GM13977 (cell line): ENCODE measurements around the gene DPM2.

Experiments used
- DNase-seq: peaks from one replicate; pipeline ENCODE4 v3.0.0; 2012; ENCODE audit warnings: low spot score
- in situ Hi-C: fragments of 300-500 bp; cut with MboI; formaldehyde crosslinking; loops from one replicate; pipeline ENCODE4 v1.12.0; 2022; ENCODE audit warnings: low sequenced_read_pairs, low pct_unique_long_range_greater_than_20kb, mixed read lengths, inconsistent platforms; ENCODE audit not compliant: unreplicated experiment
- TF ChIP-seq, protein P1 (sequence below): IDR thresholded peaks from 2 replicates; pipeline ENCODE4 v1.5.1; 2012; ENCODE audit warnings: mild to moderate bottlenecking, control low read depth; ENCODE audit not compliant: insufficient read depth; ENCODE audit errors: extremely low read depth, missing control alignments

Gene DPM2

DNA sequence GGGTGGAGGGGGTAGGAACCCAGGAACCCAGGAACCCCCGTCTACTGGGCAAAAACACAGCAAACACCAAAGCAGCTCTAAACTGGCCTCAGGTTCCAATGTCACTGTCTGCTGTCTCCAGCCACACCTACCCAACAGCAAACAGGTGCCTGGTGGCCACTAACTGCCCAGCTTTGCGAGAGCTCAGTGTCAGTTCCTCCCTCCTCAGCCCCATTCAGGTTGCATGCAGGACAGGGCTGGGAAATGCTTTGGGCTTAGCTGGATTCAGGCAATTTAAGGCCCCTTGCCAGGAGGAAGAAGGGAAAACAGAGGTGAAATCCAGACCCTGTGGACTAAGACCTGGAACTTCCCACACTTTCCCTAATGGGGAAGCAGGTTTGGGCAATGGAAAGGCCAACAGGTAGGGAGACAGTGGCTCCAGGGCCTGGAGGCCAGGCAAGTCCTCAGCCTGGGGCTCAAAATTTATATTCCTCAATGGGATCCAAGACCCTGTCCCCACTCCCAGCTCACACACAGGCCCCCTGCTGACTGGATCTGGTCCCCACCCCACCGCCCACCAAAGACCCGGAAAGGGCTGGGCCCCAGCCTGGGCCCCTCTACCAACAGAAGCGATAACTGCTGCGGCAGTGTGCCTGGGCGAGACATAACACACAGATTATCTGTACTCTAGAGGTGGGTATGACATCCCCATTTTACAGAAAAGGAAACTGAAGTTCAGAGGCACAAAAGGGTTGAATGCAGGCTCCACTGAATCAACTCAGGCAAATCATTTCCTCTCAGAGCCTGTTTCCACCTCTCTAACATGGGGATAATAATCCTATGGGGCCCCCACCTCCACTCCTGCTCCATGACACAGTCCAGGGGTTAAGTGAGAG lies 39.6 kb upstream of the DPM2 start:
- DNase-seq = peak; percentile 57
- TF ChIP-seq, protein P1, sequence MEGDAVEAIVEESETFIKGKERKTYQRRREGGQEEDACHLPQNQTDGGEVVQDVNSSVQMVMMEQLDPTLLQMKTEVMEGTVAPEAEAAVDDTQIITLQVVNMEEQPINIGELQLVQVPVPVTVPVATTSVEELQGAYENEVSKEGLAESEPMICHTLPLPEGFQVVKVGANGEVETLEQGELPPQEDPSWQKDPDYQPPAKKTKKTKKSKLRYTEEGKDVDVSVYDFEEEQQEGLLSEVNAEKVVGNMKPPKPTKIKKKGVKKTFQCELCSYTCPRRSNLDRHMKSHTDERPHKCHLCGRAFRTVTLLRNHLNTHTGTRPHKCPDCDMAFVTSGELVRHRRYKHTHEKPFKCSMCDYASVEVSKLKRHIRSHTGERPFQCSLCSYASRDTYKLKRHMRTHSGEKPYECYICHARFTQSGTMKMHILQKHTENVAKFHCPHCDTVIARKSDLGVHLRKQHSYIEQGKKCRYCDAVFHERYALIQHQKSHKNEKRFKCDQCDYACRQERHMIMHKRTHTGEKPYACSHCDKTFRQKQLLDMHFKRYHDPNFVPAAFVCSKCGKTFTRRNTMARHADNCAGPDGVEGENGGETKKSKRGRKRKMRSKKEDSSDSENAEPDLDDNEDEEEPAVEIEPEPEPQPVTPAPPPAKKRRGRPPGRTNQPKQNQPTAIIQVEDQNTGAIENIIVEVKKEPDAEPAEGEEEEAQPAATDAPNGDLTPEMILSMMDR = no peak
- in situ Hi-C loops = no loop called here

DNA sequence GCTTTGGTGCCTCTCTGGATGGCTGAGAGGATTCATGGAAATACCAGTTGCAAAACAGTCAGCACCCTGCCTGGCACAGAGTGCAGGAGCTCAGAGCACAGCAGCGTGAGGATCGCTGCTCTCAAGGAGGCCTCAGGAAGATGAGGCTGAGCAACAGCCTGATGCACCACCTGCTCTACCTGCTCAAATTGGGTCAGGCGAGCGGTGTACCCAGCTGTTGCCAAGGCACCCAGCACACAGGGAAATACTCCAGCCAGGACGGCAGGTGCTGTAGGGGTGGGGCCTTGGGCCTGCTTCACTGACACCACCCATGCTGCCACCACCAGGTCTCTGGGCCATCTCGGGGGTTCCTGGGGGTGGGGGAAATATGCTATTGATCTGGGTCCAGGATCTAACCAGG lies 38.8 kb upstream of the DPM2 start:
- in situ Hi-C loops = no loop called here
- no peak for DNase-seq
- TF ChIP-seq, protein P1 = no peak

GRCh38 chr9:127975376-127976315 lies 38.0 kb upstream of the DPM2 start:
- in situ Hi-C loops = no loop called here
- no peak for DNase-seq
- TF ChIP-seq, protein P1 = no peak

GRCh38 chr9:127974769-127975261 lies 37.2 kb upstream of the DPM2 start:
- no peak for DNase-seq
- in situ Hi-C loops = no loop called here
- TF ChIP-seq, protein P1 = no peak

GRCh38 chr9:127974001-127974768 lies 36.5 kb upstream of the DPM2 start:
- TF ChIP-seq, protein P1 = no peak
- DNase-seq = no peak
- in situ Hi-C loops = no loop called here
